AG04450 (cell line): ENCODE data around the gene WLS. TPM values are rescaled to one million over a fixed set of nuclear protein-coding genes. Genes with fewer than 3 reads are reported as not detected.
A peak's percentile ranks its signal among the peaks of the same experiment; 100 is the strongest.

ENCODE experiments used
- CTCF ChIA-PET: fragments of 300-600, 350-600 bp; formaldehyde crosslinking; extraction: SDS; loops from one replicate; lab custom pipeline; 2022; ENCODE audit warnings: antibody characterized with exemption, inconsistent platforms; lab: Charles Lee
- POLR2A ChIA-PET: fragments of 350-600 bp; formaldehyde crosslinking; extraction: SDS; loops from one replicate; lab custom pipeline; 2021; ENCODE audit warnings: antibody characterized with exemption, inconsistent platforms; lab: Yijun Ruan, JAX
- DNase-seq: peaks from one replicate; pipeline ENCODE4 v3.0.0-alpha.2; 2011; ENCODE audit warnings: low read depth, low spot score
- H3K27ac ChIP-seq: one replicate; pipeline ENCODE4 v1.5.1; 2012; ENCODE audit warnings: low read depth, low read length, control low read depth
- H3K27me3 ChIP-seq: one replicate; pipeline ENCODE4 v1.6.0; 2012; ENCODE audit warnings: low read length; ENCODE audit not compliant: control insufficient read depth, insufficient read depth
- H3K4me3 ChIP-seq: 2 replicates; pipeline ENCODE4 v1.5.1; 2011; ENCODE audit warnings: mild to moderate bottlenecking, low read depth, low read length, control low read depth
- H3K9me3 ChIP-seq: 2 replicates; pipeline ENCODE4 v1.5.1; 2012; ENCODE audit warnings: low read length; ENCODE audit not compliant: control insufficient read depth, insufficient read depth
- CTCF ChIP-seq: IDR thresholded peaks from 2 replicates; pipeline ENCODE4 v1.5.1; 2011; ENCODE audit warnings: low read depth, low read length, control low read depth, inconsistent platforms
- polyA plus RNA-seq: library from polyadenylated mRNA; depleted of rRNA; stranded (reverse); fragments of >200 nt; gene quantifications from 2 replicates; pipeline ENCODE4 v1.2.3, GENCODE V29; 2011

Gene WLS
- polyA plus RNA-seq, 1 experiment = 391 TPM

- no peak overlapping the region for H3K27ac ChIP-seq
- ChIA-PET CTCF (interaction anchor here (0.6 to 4.4 kb wide), 8 partner anchors 27 to 117 kb away, joined by 3 to 32 read pairs (median 8); no protein-coding TSS in a partner anchor), POLR2A (interaction anchor here (0.6 to 1.8 kb wide), 4 partner anchors 27 to 373 kb away, joined by 3 to 13 read pairs (median 4); no protein-coding TSS in a partner anchor)
- no peaks in the 10 kb centered on the region for H3K27me3 ChIP-seq
- DNase-seq = no peak
- peak overlapping the region; percentile 76 for H3K4me3 ChIP-seq
- TF ChIP-seq CTCF = no peak
- H3K9me3 ChIP-seq = no peaks in the 10 kb centered on the region
These were observed 3.5 kb downstream of the WLS start for GRCh38 chr1:68228851-68229250.

GRCh38 chr1:68227598-68227997 lies 4.7 kb downstream of the WLS start:
- no peaks in the 10 kb centered on the region for H3K27me3 ChIP-seq
- no peak for DNase-seq
- no peaks in the 10 kb centered on the region for H3K9me3 ChIP-seq
- POLR2A ChIA-PET = interaction anchor here (1.8 kb wide), 1 partner anchor 54 kb away, joined by 5 read pairs; no protein-coding TSS in a partner anchor
- CTCF ChIA-PET = interaction anchor here (3.9 to 4.4 kb wide), 2 partner anchors 107 to 114 kb away, joined by 20 to 32 read pairs; no protein-coding TSS in a partner anchor
- peak overlapping the region; percentile 20 for H3K4me3 ChIP-seq
- TF ChIP-seq CTCF = no peak
- H3K27ac ChIP-seq = no peak overlapping the region

GRCh38 chr1:68225781-68226180 lies 6.5 kb downstream of the WLS start:
- Histone ChIP-seq H3K9me3 (no peaks in the 10 kb centered on the region), H3K4me3 (no peak overlapping the region), H3K27me3 (no peaks in the 10 kb centered on the region), H3K27ac (no peak overlapping the region)
- ChIA-PET POLR2A (no interaction called here), CTCF (no interaction called here)
- DNase-seq = no peak
- TF ChIP-seq CTCF = no peak

GRCh38 chr1:68223687-68224086 lies 8.6 kb downstream of the WLS start:
- no peaks in the 10 kb centered on the region for H3K9me3 ChIP-seq
- ChIA-PET POLR2A (no interaction called here), CTCF (no interaction called here)
- H3K27me3 ChIP-seq = no peaks in the 10 kb centered on the region
- H3K4me3 ChIP-seq = no peak overlapping the region
- no peak for DNase-seq
- no peak for TF ChIP-seq CTCF
- no peak overlapping the region for H3K27ac ChIP-seq

GRCh38 chr1:68221980-68222373 lies 10.3 kb downstream of the WLS start:
- H3K9me3 ChIP-seq = no peaks in the 10 kb centered on the region
- CTCF ChIA-PET = interaction anchor here (0.9 to 2.8 kb wide), 5 partner anchors 10 to 124 kb away, joined by 3 to 14 read pairs (median 3); no protein-coding TSS in a partner anchor
- no peak for TF ChIP-seq CTCF
- POLR2A ChIA-PET = interaction anchor here (2.1 kb wide), 1 partner anchor 11 kb away, joined by 7 read pairs; the partner anchor contains the start of gene WLS
- DNase-seq = no peak
- no peak overlapping the region for H3K27ac ChIP-seq
- H3K27me3 ChIP-seq = no peaks in the 10 kb centered on the region
- no peak overlapping the region for H3K4me3 ChIP-seq
